ENCODE results near the gene TRIM44. TPM values are rescaled to one million over a fixed set of nuclear protein-coding genes. Genes with fewer than 3 reads are reported as not detected.

Gene TRIM44
- total RNA-seq, 2 donors from 2014 or later: 30.6 to 33.2 TPM

- DNase-seq (ENCODE audit: low spot score): no peak
- H3K27me3 ChIP-seq (replicated peaks; ENCODE audit: insufficient read depth): no peaks in the 10 kb centered on the region
- H3K36me3 ChIP-seq: no peaks in the 10 kb centered on the region
- H3K4me1 ChIP-seq (replicated peaks): no peaks in the 10 kb centered on the region
- no peak overlapping the region for H3K27ac ChIP-seq
- H3K9me3 ChIP-seq: no peaks in the 10 kb centered on the region
- TF ChIP-seq, protein P1, sequence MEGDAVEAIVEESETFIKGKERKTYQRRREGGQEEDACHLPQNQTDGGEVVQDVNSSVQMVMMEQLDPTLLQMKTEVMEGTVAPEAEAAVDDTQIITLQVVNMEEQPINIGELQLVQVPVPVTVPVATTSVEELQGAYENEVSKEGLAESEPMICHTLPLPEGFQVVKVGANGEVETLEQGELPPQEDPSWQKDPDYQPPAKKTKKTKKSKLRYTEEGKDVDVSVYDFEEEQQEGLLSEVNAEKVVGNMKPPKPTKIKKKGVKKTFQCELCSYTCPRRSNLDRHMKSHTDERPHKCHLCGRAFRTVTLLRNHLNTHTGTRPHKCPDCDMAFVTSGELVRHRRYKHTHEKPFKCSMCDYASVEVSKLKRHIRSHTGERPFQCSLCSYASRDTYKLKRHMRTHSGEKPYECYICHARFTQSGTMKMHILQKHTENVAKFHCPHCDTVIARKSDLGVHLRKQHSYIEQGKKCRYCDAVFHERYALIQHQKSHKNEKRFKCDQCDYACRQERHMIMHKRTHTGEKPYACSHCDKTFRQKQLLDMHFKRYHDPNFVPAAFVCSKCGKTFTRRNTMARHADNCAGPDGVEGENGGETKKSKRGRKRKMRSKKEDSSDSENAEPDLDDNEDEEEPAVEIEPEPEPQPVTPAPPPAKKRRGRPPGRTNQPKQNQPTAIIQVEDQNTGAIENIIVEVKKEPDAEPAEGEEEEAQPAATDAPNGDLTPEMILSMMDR (IDR thresholded peaks at IDR 0.05): no peak
- no peak for TF ChIP-seq POLR2A (IDR thresholded peaks at IDR 0.05)
- TF ChIP-seq POLR2AphosphoS5 (IDR thresholded peaks at IDR 0.05): no peak
- H3K4me3 ChIP-seq: no peak overlapping the region
- intact Hi-C loops (cut with DNase I): no loop called here
- WGBS: 96% methylated on average over 15 of the region's 15 CpGs
Observed at GRCh38 chr11:35702126-35702525, 39.6 kb downstream of the TRIM44 start.

DNA sequence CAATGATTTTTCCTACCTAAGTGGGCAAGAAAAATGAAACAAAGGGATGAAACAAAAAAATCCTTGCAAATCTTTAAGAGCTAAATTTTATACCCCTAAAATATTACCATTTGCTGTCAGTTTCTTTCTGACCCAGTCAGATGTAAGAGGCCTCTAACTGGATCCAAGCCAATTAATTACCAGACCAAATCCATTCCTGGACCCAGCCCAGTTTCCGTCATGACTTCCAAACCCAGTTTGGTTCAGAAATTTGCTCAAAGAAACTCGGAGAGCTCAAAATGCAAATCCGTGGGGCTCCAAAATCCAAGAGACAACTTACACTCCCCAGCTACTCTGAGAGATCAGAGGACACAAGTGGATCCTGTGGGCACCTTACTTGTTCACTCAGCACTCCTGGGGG is 46.8 kb downstream of the TRIM44 start:
- intact Hi-C loops (cut with DNase I): no loop called here
- Histone ChIP-seq H3K4me3 (no peak overlapping the region), H3K36me3 (no peaks in the 10 kb centered on the region), H3K9me3 (no peaks in the 10 kb centered on the region), H3K27ac (no peak overlapping the region), H3K4me1 (replicated peaks) (no peaks in the 10 kb centered on the region), H3K27me3 (replicated peaks; ENCODE audit: insufficient read depth) (no peaks in the 10 kb centered on the region)
- no peak for DNase-seq (ENCODE audit: low spot score)
- WGBS: 65% methylated on average over 3 of the region's 3 CpGs
- TF ChIP-seq, protein P1 (IDR thresholded peaks at IDR 0.05): no peak
- no peak for TF ChIP-seq POLR2AphosphoS5 (IDR thresholded peaks at IDR 0.05)
- TF ChIP-seq POLR2A (IDR thresholded peaks at IDR 0.05): no peak

GRCh38 chr11:35711173-35711910 is 48.8 kb downstream of the TRIM44 start:
- TF ChIP-seq POLR2A (IDR thresholded peaks at IDR 0.05): no peak
- TF ChIP-seq POLR2AphosphoS5 (IDR thresholded peaks at IDR 0.05): no peak
- TF ChIP-seq, protein P1 (IDR thresholded peaks at IDR 0.05): no peak
- intact Hi-C loops (cut with DNase I): no loop called here
- Histone ChIP-seq H3K9me3 (no peaks in the 10 kb centered on the region), H3K36me3 (no peaks in the 10 kb centered on the region), H3K27ac (no peak overlapping the region), H3K4me3 (no peak overlapping the region), H3K4me1 (replicated peaks) (no peaks in the 10 kb centered on the region), H3K27me3 (replicated peaks; ENCODE audit: insufficient read depth) (no peaks in the 10 kb centered on the region)
- 92% methylated on average over 3 of the region's 3 CpGs for WGBS
- no peak for DNase-seq (ENCODE audit: low spot score)

DNA sequence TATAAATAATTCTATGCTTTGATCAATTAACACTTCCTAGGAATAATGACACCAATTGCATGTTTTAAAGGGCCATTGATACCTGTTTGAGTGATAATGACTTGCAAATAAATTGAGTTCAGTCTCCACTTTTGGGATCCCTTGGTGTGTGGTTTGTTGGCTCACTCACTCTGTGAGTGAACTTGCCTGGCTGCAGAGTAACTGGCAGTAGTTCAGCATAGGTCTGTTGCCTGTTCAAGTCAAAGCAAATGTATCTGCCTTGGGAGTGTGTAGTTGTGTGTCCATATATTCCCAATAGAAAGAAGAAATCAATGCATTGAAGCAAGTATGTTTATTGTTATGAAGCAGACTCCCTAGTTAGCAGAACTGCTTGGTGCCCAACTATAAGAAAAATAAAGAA is 49.3 kb downstream of the TRIM44 start:
- no peaks in the 10 kb centered on the region for H3K36me3 ChIP-seq
- H3K27ac ChIP-seq: no peak overlapping the region
- H3K4me3 ChIP-seq: no peak overlapping the region
- DNase-seq (ENCODE audit: low spot score): no peak
- no peaks in the 10 kb centered on the region for H3K27me3 ChIP-seq (replicated peaks; ENCODE audit: insufficient read depth)
- H3K9me3 ChIP-seq: no peaks in the 10 kb centered on the region
- no peak for TF ChIP-seq POLR2AphosphoS5 (IDR thresholded peaks at IDR 0.05)
- TF ChIP-seq POLR2A (IDR thresholded peaks at IDR 0.05): no peak
- TF ChIP-seq, protein P1 (IDR thresholded peaks at IDR 0.05): no peak
- H3K4me1 ChIP-seq (replicated peaks): no peaks in the 10 kb centered on the region
- intact Hi-C loops (cut with DNase I): no loop called here

DNA sequence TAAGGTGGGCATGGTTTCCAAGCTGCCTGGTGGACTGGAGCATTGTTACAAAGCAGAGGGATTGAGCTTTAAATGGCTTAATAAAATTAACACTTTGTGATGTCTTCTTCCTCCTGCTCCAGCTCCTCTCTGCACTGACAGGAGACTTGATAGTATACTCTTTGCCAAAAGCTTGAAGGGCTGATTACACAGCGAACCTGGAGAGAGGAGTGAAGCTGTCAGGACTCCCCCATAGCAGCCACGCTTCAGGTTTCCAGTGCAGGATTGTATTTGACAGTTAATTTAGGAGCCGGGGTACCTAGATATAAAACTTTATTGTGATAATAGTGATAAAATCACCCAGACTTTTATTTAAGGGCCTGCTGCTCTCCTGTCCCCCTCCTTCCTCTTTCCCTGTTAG is 50.0 kb downstream of the TRIM44 start:
- DNase-seq (ENCODE audit: low spot score): no peak
- no peaks in the 10 kb centered on the region for H3K4me1 ChIP-seq (replicated peaks)
- TF ChIP-seq POLR2AphosphoS5 (IDR thresholded peaks at IDR 0.05) (no peak), POLR2A (IDR thresholded peaks at IDR 0.05) (no peak)
- TF ChIP-seq, protein P1 (IDR thresholded peaks at IDR 0.05): no peak
- intact Hi-C loops (cut with DNase I): no loop called here
- H3K27me3 ChIP-seq (replicated peaks; ENCODE audit: insufficient read depth): no peaks in the 10 kb centered on the region
- WGBS: 42% methylated on average over 3 of the region's 3 CpGs
- no peak overlapping the region for H3K4me3 ChIP-seq
- no peaks in the 10 kb centered on the region for H3K36me3 ChIP-seq
- no peaks in the 10 kb centered on the region for H3K9me3 ChIP-seq
- H3K27ac ChIP-seq: no peak overlapping the region
